ENCODE data around the gene ZBED4. TPM values are rescaled to one million over a fixed set of nuclear protein-coding genes. Genes with fewer than 3 reads are reported as not detected.

ZBED4 gene
- total and polyA plus RNA-seq, 11 donors, result 2.2 to 8.6 (median 4.9) TPM

GRCh38 chr22:49853981-49854831, 562 bp downstream of the ZBED4 start:
- H3K9me3 ChIP-seq, result no peaks in the 10 kb centered on the region
- WGBS, 4 donors, result 1 to 2% (median 1%) methylated on average over 37 to 101 of the region's 101 CpGs
- H3K4me3 ChIP-seq, result peak overlapping the region; percentile 48 to 95 (median 69)
- H3K4me1 ChIP-seq, result peaks cover 6 to 38% (median 24%) of the 10 kb centered on the region in 12 donors
- ATAC-seq (no peak), DNase-seq (peak in 4 of 5 donors; percentile 23 to 50 (median 41))
- H3K36me3 ChIP-seq, result peaks cover 0 to 3% (median 0%) of the 10 kb centered on the region in 9 donors
- peak overlapping the region in 11 of 12 donors; percentile 33 to 80 (median 65) for H3K27ac ChIP-seq
- H3K27me3 ChIP-seq, result peaks cover 7 to 16% (median 13%) of the 10 kb centered on the region in 9 donors
- TF ChIP-seq POLR2A (IDR thresholded peaks at IDR 0.05), result no peak
- TF ChIP-seq, protein P1, sequence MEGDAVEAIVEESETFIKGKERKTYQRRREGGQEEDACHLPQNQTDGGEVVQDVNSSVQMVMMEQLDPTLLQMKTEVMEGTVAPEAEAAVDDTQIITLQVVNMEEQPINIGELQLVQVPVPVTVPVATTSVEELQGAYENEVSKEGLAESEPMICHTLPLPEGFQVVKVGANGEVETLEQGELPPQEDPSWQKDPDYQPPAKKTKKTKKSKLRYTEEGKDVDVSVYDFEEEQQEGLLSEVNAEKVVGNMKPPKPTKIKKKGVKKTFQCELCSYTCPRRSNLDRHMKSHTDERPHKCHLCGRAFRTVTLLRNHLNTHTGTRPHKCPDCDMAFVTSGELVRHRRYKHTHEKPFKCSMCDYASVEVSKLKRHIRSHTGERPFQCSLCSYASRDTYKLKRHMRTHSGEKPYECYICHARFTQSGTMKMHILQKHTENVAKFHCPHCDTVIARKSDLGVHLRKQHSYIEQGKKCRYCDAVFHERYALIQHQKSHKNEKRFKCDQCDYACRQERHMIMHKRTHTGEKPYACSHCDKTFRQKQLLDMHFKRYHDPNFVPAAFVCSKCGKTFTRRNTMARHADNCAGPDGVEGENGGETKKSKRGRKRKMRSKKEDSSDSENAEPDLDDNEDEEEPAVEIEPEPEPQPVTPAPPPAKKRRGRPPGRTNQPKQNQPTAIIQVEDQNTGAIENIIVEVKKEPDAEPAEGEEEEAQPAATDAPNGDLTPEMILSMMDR (IDR thresholded peaks at IDR 0.05), result no peak
- intact Hi-C loops (cut with DNase I), result loop anchor here in 4 of 10 donors (2.0 to 10.0 kb wide), 7 partner anchors 25 to 65 kb away; partner anchors contain the start of genes ALG12 (in 3 of the 4) and CRELD2 (in 3 of the 4)

DNA sequence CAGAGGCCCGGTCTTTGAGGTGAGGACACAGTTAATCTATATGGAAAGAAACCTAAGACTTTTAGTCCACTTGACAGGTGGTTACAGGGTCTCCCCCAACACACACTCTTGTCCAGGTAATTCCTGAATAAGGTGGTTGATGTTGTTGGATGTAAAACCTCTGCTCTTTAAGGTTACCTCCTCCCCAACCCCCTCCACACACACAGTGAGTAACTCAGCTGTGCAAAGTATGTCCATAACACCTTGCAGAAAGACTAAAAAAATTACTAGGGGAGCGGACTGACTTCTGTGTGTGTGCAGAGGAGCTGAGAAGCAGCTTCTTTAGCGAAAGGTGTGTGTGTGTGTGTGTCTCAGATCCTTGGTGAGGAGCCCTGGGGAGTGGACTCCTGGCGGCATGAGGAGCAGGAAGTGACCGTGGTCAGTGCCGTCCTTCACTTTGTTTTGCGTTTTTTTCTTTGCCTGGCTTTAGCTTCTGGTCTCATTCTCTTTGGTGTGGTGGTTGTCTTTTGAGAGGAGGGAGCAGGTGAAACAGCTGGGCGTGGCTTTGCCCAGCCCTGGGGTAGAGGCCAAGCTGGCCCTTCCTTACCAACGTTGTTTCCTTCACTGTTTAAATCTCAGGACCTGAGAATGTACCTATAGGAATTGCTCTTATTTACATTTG, 1.7 kb downstream of the ZBED4 start:
- TF ChIP-seq POLR2A (IDR thresholded peaks at IDR 0.05), result no peak
- TF ChIP-seq, protein P1 (IDR thresholded peaks at IDR 0.05), result no peak
- Histone ChIP-seq H3K4me1 (peaks cover 0 to 30% (median 16%) of the 10 kb centered on the region in 12 donors), H3K36me3 (peaks cover 0 to 3% (median 0%) of the 10 kb centered on the region in 9 donors), H3K9me3 (no peaks in the 10 kb centered on the region), H3K27me3 (peaks cover 0 to 5% (median 1%) of the 10 kb centered on the region in 9 donors), H3K4me3 (peak overlapping the region in 5 of 12 donors; percentile 68 to 95 (median 73)), H3K27ac (no peak overlapping the region)
- ATAC-seq, result no peak
- intact Hi-C loops (cut with DNase I), result loop anchor here in 4 of 10 donors (2.0 to 10.0 kb wide), 4 partner anchors 59 to 62 kb away; partner anchors contain the start of genes ALG12 (in 3 of the 4) and CRELD2 (in 3 of the 4)
- DNase-seq, result no peak
- 54 to 61% (median 57%) methylated on average over 9 of the region's 9 CpGs for WGBS, 4 donors

GRCh38 chr22:49856343-49856742, 2.7 kb downstream of the ZBED4 start:
- Histone ChIP-seq H3K27me3 (no peaks in the 10 kb centered on the region), H3K27ac (no peak overlapping the region), H3K36me3 (peaks cover 0 to 3% (median 0%) of the 10 kb centered on the region in 9 donors), H3K4me1 (peaks cover 0 to 32% (median 16%) of the 10 kb centered on the region in 12 donors), H3K4me3 (no peak overlapping the region), H3K9me3 (no peaks in the 10 kb centered on the region)
- intact Hi-C loops (cut with DNase I), result loop anchor here in 4 of 10 donors (5.0 to 10.0 kb wide), 3 partner anchors 58 to 62 kb away; partner anchors contain the start of genes ALG12 (in 3 of the 4) and CRELD2 (in 3 of the 4)
- TF ChIP-seq, protein P1 (IDR thresholded peaks at IDR 0.05), result no peak
- no peak for TF ChIP-seq POLR2A (IDR thresholded peaks at IDR 0.05)
- DNase-seq (no peak), ATAC-seq (no peak)
- WGBS, 4 donors, result 80 to 89% (median 84%) methylated on average over 15 to 20 of the region's 23 CpGs
